Tibial artery (tissue), 4 donors: ENCODE measurements around the gene STX12.

Source experiments
- DNase-seq, 2 donors: peaks; one replicate each; pipeline ENCODE4 v3.0.0-alpha.2; 2019
- H3K27ac ChIP-seq, 2 donors: fragments of 200-600 bp; sonication (generic) in 1 of 2; 1 replicate in 1 of 2; 2 replicates in 1 of 2; pipeline ENCODE4 v1.5.1; 2018 to 2019; ENCODE audit warnings: mild to moderate bottlenecking in 1 of 2
- H3K27me3 ChIP-seq, 2 donors: fragments of 200-600 bp; sonication (generic) in 1 of 2; one replicate each; pipeline versions ENCODE4 v1.5.1 to v1.6.0; 2016 to 2019
- H3K36me3 ChIP-seq, 3 donors: fragments of 200-600 bp; sonication (generic) in 2 of 3; one replicate each; pipeline ENCODE4 v1.5.1; 2016 to 2019; ENCODE audit warnings: mild to moderate bottlenecking in 2 of 3
- H3K4me1 ChIP-seq, 4 donors: fragments of 200-600 bp; sonication (generic) in 2 of 4; 1 replicate in 3 of 4; 2 replicates in 1 of 4; pipeline ENCODE4 v1.5.1; 2016 to 2019
- H3K4me3 ChIP-seq, 2 donors: fragments of 200-600 bp; sonication (generic) in 1 of 2; 1 replicate in 1 of 2; 2 replicates in 1 of 2; pipeline ENCODE4 v1.5.1; 2018 to 2019; ENCODE audit warnings: mild to moderate bottlenecking in 2 of 2
- H3K9me3 ChIP-seq, 3 donors: fragments of 200-600 bp; sonication (generic) in 1 of 3; one replicate each; pipeline ENCODE4 v1.5.1; 2016 to 2019
- CTCF ChIP-seq, 2 experiments: fragments of 200-600 bp in 1 of 2; fragments of 450-650 bp in 1 of 2; IDR thresholded peaks; one replicate each; pipeline ENCODE4 v1.5.1; 2017 to 2019; ENCODE audit warnings: antibody characterized with exemption in 2 of 2, mild to moderate bottlenecking in 1 of 2, moderate library complexity in 1 of 2
- intact Hi-C: fragments of 100-400 bp; cut with DNase I; formaldehyde crosslinking; loops from one replicate; pipeline ENCODE4 v1.15.0; 2023; ENCODE audit warnings: low total_unique reads

The STX12 gene

GRCh38 chr1:27778056-27778455, 5.0 kb downstream of the STX12 start:
- no peak for TF ChIP-seq CTCF (IDR thresholded peaks at IDR 0.05)
- Histone ChIP-seq H3K27me3 (no peaks in the 10 kb centered on the region), H3K9me3 (no peaks in the 10 kb centered on the region), H3K27ac (no peak overlapping the region), H3K4me3 (no peak overlapping the region), H3K36me3 (peaks cover 0 to 24% (median 0%) of the 10 kb centered on the region in 3 donors), H3K4me1 (peaks cover 0 to 42% (median 18%) of the 10 kb centered on the region in 4 donors)
- no peak for DNase-seq
- intact Hi-C loops, result no loop called here

GRCh38 chr1:27779122-27779521, 6.1 kb downstream of the STX12 start:
- no peak for DNase-seq
- Histone ChIP-seq H3K27ac (no peak overlapping the region), H3K4me1 (peaks cover 0 to 42% (median 18%) of the 10 kb centered on the region in 4 donors)

DNA sequence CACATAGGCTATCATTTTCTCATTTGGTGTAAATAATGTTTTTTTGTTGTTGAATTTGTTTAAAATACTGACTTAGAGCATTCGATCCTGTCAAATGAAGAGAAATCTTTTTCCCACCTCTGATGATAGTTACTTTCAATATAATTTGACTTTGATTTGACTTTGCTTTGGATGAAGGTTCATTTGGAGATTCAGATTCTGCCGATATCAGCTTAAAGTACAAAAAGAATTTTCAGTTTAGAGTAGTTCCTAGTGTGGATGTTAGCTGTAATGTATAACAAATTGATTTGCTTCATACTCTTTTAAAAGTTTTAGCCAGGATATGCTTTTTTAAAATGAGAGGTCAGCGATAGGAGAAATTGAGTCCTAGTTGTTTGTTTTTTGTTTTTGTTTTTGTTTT, 9.9 kb downstream of the STX12 start:
- H3K4me1 ChIP-seq, result peaks cover 0 to 30% (median 8%) of the 10 kb centered on the region in 4 donors
- no peak overlapping the region for H3K4me3 ChIP-seq
- H3K36me3 ChIP-seq, result peaks cover 0 to 14% (median 0%) of the 10 kb centered on the region in 3 donors
- no peak overlapping the region for H3K27ac ChIP-seq
- no peak for TF ChIP-seq CTCF (IDR thresholded peaks at IDR 0.05)
- no peak for DNase-seq
- intact Hi-C loops, result no loop called here
- H3K27me3 ChIP-seq, result no peaks in the 10 kb centered on the region
- H3K9me3 ChIP-seq, result no peaks in the 10 kb centered on the region

More at GRCh38 chr1:27779122-27779521, 6.1 kb downstream of the STX12 start:
- H3K27me3 ChIP-seq, result no peaks in the 10 kb centered on the region
- no peak for TF ChIP-seq CTCF (IDR thresholded peaks at IDR 0.05)
- H3K9me3 ChIP-seq, result no peaks in the 10 kb centered on the region
- intact Hi-C loops, result no loop called here
- H3K4me3 ChIP-seq, result no peak overlapping the region
- H3K36me3 ChIP-seq, result peaks cover 0 to 24% (median 0%) of the 10 kb centered on the region in 3 donors

GRCh38 chr1:27784700-27785099, 11.7 kb downstream of the STX12 start:
- Histone ChIP-seq H3K36me3 (peaks cover 2 to 18% (median 3%) of the 10 kb centered on the region in 3 donors), H3K4me3 (no peak overlapping the region), H3K27me3 (no peaks in the 10 kb centered on the region), H3K27ac (no peak overlapping the region), H3K4me1 (peaks cover 0 to 24% (median 6%) of the 10 kb centered on the region in 4 donors), H3K9me3 (no peaks in the 10 kb centered on the region)
- intact Hi-C loops, result no loop called here
- no peak for DNase-seq
- TF ChIP-seq CTCF (IDR thresholded peaks at IDR 0.05), result no peak

- no peak overlapping the region for H3K27ac ChIP-seq
- intact Hi-C loops, result no loop called here
- H3K9me3 ChIP-seq, result no peaks in the 10 kb centered on the region
- no peak for DNase-seq
- H3K4me3 ChIP-seq, result no peak overlapping the region
- no peak for TF ChIP-seq CTCF (IDR thresholded peaks at IDR 0.05)
- peaks cover 0 to 24% (median 6%) of the 10 kb centered on the region in 4 donors for H3K4me1 ChIP-seq
- H3K27me3 ChIP-seq, result no peaks in the 10 kb centered on the region
- peaks cover 12 to 21% (median 14%) of the 10 kb centered on the region in 3 donors for H3K36me3 ChIP-seq
These were observed 12.9 kb downstream of the STX12 start for GRCh38 chr1:27785781-27786455.
